CD14-positive monocyte (primary cell): Measurements from ENCODE around the gene MPST. TPM values are rescaled to one million over a fixed set of nuclear protein-coding genes. Genes with fewer than 3 reads are reported as not detected.
"Not testable (repeated sequence)": the region's sequence is repeated elsewhere in the genome, so short reads cannot be mapped to it uniquely, and the experiment has no call there.

Source experiments
- DNase-seq, 3 donors: peaks; one replicate each; pipeline ENCODE4 v3.0.0-alpha.2; 2011 to 2022
- H2AFZ ChIP-seq: 2 replicates; pipeline ENCODE4 v1.6.0; 2012; ENCODE audit warnings: mild to moderate bottlenecking, low read depth, low read length, inconsistent platforms; ENCODE audit not compliant: insufficient read depth, poor library complexity, severe bottlenecking
- H3K27ac ChIP-seq, 2 donors: 1 replicate in 1 of 2; 2 replicates in 1 of 2; pipeline ENCODE4 v1.5.1; 2012 to 2013; ENCODE audit warnings: low read length in 2 of 2, control low read depth in 1 of 2, inconsistent platforms in 1 of 2, low read depth in 1 of 2, mild to moderate bottlenecking in 1 of 2
- H3K27me3 ChIP-seq, 2 donors: one replicate each; pipeline versions ENCODE4 v1.6.0 to v1.6.1; 2011 to 2013; ENCODE audit warnings: low read length in 2 of 2; ENCODE audit not compliant: control insufficient read depth in 2 of 2, insufficient read depth in 2 of 2
- H3K36me3 ChIP-seq, 2 donors: replicated peaks in 1 of 2; 1 replicate in 1 of 2; 2 replicates in 1 of 2; pipeline versions ENCODE4 v1.5.1 to v1.6.1; 2012 to 2013; ENCODE audit warnings: low read length in 2 of 2, control low read depth in 1 of 2, inconsistent platforms in 1 of 2, mild to moderate bottlenecking in 1 of 2; ENCODE audit not compliant: insufficient read depth in 2 of 2, control insufficient read depth in 1 of 2
- H3K4me1 ChIP-seq, 2 donors: 1 replicate in 1 of 2; 2 replicates in 1 of 2; pipeline versions ENCODE4 v1.5.1 to v1.6.1; 2012 to 2013; ENCODE audit warnings: low read length in 2 of 2, control low read depth in 1 of 2, inconsistent platforms in 1 of 2, mild to moderate bottlenecking in 1 of 2, moderate library complexity in 1 of 2; ENCODE audit not compliant: insufficient read depth in 2 of 2, control insufficient read depth in 1 of 2
- H3K4me2 ChIP-seq: replicated peaks from 2 replicates; pipeline ENCODE3; 2012; ENCODE audit warnings: low read length, moderate library complexity, mild to moderate bottlenecking; ENCODE audit not compliant: poor library complexity, severe bottlenecking; ENCODE audit errors: extremely low read depth
- H3K4me3 ChIP-seq, 3 experiments: fragments of 200-600 bp in 1 of 3; sonication (generic) in 1 of 3; replicated peaks in 1 of 3; 1 replicate in 2 of 3; 2 replicates in 1 of 3; pipeline ENCODE4 v1.5.1; 2011 to 2013; ENCODE audit warnings: low read length in 3 of 3, mild to moderate bottlenecking in 3 of 3, control low read depth in 2 of 3, low read depth in 2 of 3, inconsistent platforms in 1 of 3, moderate library complexity in 1 of 3
- H3K79me2 ChIP-seq: 2 replicates; pipeline ENCODE4 v1.6.0; 2012; ENCODE audit warnings: mild to moderate bottlenecking, control low read depth, inconsistent platforms, low read length, moderate library complexity; ENCODE audit not compliant: insufficient read depth
- H3K9ac ChIP-seq: 2 replicates; pipeline ENCODE4 v1.6.0; 2017; ENCODE audit warnings: low read length, mild to moderate bottlenecking; ENCODE audit not compliant: insufficient read depth, poor library complexity, severe bottlenecking
- H3K9me3 ChIP-seq, 2 donors: replicated peaks in 1 of 2; 1 replicate in 1 of 2; 2 replicates in 1 of 2; pipeline versions ENCODE4 v1.5.1 to v1.6.1; 2012 to 2013; ENCODE audit warnings: low read length in 2 of 2, control low read depth in 1 of 2; ENCODE audit not compliant: control insufficient read depth in 1 of 2, insufficient read depth in 1 of 2
- H4K20me1 ChIP-seq: 2 replicates; pipeline ENCODE4 v1.6.0; 2012; ENCODE audit warnings: mild to moderate bottlenecking, low read length, control low read depth, moderate library complexity; ENCODE audit not compliant: insufficient read depth
- H3K27ac Mint-ChIP-seq, 7 donors: one replicate each; pipeline ENCODE4 v1.8.0; 2020; ENCODE audit warnings: mild to moderate bottlenecking in 7 of 7, mixed read lengths in 7 of 7, moderate library complexity in 6 of 7, inconsistent platforms in 2 of 7
- H3K27me3 Mint-ChIP-seq, 3 donors: one replicate each; pipeline ENCODE4 v1.8.0; 2021 to 2022; ENCODE audit warnings: low read depth in 3 of 3, mild to moderate bottlenecking in 3 of 3, mixed read lengths in 3 of 3, moderate library complexity in 3 of 3, inconsistent platforms in 1 of 3
- H3K36me3 Mint-ChIP-seq, 2 donors: one replicate each; pipeline ENCODE4 v1.8.0; 2020; ENCODE audit warnings: mixed read lengths in 2 of 2, inconsistent platforms in 1 of 2, mild to moderate bottlenecking in 1 of 2
- H3K4me1 Mint-ChIP-seq: one replicate; pipeline ENCODE4 v1.8.0; 2020; ENCODE audit warnings: mild to moderate bottlenecking, mixed read lengths
- H3K4me3 Mint-ChIP-seq, 2 donors: one replicate each; pipeline ENCODE4 v1.8.0; 2020; ENCODE audit warnings: mild to moderate bottlenecking in 2 of 2, mixed read lengths in 2 of 2, moderate library complexity in 1 of 2
- H3K9me3 Mint-ChIP-seq, 7 donors: one replicate each; pipeline ENCODE4 v1.8.0; 2020 to 2022; ENCODE audit warnings: mixed read lengths in 7 of 7, mild to moderate bottlenecking in 6 of 7, moderate library complexity in 6 of 7, inconsistent platforms in 2 of 7
- WGBS: methylation state at CpG from one replicate; pipeline ENCODE4 v1.1.5; 2013; ENCODE audit warnings: missing lambda C conversion rate; ENCODE audit not compliant: insufficient coverage; 5-methylcytosine and 5-hydroxymethylcytosine counted together
- intact Hi-C, 2 donors: fragments of 100-400 bp; cut with micrococcal nuclease; formaldehyde crosslinking; loops; one replicate each; pipeline versions ENCODE4 v1.15.0 to v1.15.1; 2023
- polyA plus RNA-seq, 3 donors: library from polyadenylated mRNA; depleted of rRNA in 1 of 3; unstranded in 2 of 3; stranded (reverse) in 1 of 3; fragments of 300-500 nt in 2 of 3; fragments of >200 nt in 1 of 3; fragmentation: Illumina TruSeq in 2 of 3; gene quantifications; 1 replicate in 2 of 3; 2 replicates in 1 of 3; pipeline ENCODE4 v1.2.3, GENCODE V29; 2012 to 2021
- TF ChIP-seq, protein P1 (sequence below): fragments of 200-600 bp; IDR thresholded peaks from one replicate; pipeline ENCODE4 v1.8.0; 2022; ENCODE audit warnings: antibody characterized with exemption, mild to moderate bottlenecking

The MPST gene
- polyA plus RNA-seq, 3 donors, result 27.9 to 53.7 (median 51.2) TPM

DNA sequence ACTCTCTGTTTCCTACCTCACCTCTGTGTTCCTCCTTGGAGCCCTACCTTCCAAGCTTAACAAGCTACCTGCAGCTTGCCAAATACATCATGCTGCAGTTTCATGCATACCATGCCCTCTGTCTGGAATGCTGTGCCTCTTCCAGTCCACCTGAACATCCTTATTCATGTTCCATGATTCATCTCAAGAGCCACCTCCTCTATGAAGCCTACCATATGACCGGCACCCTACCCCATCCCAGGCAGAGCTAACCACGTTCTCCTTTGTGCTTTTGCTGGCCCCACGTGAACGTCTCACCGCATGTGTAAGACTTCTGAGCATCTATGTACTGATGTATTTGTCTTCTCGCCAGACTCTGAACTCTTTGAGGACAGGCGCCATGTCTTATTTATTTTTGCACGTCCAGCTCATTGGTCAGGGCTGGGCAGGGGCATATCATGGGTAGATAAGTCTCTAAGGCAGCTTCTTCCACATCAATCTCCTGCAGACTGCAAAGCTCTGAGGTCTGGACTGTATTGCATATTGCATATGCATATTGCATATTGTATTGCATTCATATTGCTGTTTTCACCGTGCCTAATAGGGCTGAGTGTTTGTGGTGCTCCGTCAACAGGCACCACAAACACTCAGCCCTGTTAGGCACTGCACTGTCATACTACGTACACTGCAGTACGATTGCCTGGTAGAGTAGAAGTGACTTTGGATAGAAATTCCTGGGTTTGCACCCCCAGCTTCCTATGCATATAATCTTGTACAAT lies 31.3 kb upstream of the MPST start:
- no peak overlapping the region for H3K4me3 ChIP-seq
- Mint-ChIP-seq H3K4me1 (peaks cover 7% of the 10 kb centered on the region), H3K27ac (no peak overlapping the region), H3K27me3 (peaks cover 8 to 30% (median 18%) of the 10 kb centered on the region in 3 donors), H3K4me3 (no peak overlapping the region), H3K9me3 (peaks cover 3 to 14% (median 11%) of the 10 kb centered on the region in 7 donors), H3K36me3 (no peaks in the 10 kb centered on the region)
- H3K27me3 ChIP-seq, result peaks cover 3 to 18% of the 10 kb centered on the region in 2 donors
- DNase-seq, result no peak
- peaks cover 5 to 9% of the 10 kb centered on the region in 2 donors for H3K4me1 ChIP-seq
- 78% methylated on average over 4 of the region's 12 CpGs for WGBS
- H3K9ac ChIP-seq, result no peak overlapping the region
- TF ChIP-seq, protein P1, sequence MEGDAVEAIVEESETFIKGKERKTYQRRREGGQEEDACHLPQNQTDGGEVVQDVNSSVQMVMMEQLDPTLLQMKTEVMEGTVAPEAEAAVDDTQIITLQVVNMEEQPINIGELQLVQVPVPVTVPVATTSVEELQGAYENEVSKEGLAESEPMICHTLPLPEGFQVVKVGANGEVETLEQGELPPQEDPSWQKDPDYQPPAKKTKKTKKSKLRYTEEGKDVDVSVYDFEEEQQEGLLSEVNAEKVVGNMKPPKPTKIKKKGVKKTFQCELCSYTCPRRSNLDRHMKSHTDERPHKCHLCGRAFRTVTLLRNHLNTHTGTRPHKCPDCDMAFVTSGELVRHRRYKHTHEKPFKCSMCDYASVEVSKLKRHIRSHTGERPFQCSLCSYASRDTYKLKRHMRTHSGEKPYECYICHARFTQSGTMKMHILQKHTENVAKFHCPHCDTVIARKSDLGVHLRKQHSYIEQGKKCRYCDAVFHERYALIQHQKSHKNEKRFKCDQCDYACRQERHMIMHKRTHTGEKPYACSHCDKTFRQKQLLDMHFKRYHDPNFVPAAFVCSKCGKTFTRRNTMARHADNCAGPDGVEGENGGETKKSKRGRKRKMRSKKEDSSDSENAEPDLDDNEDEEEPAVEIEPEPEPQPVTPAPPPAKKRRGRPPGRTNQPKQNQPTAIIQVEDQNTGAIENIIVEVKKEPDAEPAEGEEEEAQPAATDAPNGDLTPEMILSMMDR, result no peak
- no peak overlapping the region for H3K27ac ChIP-seq
- H3K9me3 ChIP-seq, result peaks cover 7 to 10% of the 10 kb centered on the region in 2 donors
- intact Hi-C loops, result no loop called here
- no peaks in the 10 kb centered on the region for H3K79me2 ChIP-seq
- H3K4me2 ChIP-seq, result no peak overlapping the region
- no peaks in the 10 kb centered on the region for H3K36me3 ChIP-seq
- no peak overlapping the region for H2AFZ ChIP-seq
- H4K20me1 ChIP-seq, result no peaks in the 10 kb centered on the region

DNA sequence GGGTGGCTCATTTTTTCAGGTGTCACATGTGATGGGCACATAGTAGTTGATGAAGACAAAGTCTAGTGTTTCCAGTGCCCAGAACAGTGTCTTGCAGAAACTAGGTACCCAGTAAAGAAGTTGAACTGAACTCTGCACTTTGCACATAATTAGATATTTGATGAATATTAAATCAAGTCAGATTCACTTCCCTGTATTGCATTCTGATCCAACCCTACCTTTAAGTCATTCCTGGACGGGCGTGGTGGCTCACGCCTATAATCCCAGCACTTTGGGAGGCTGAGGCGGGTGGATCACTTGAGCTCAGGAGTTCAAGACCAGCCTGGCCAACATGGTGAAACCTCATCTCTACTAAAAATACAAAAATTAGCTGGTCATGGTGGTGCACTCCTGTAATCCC lies 30.5 kb upstream of the MPST start:
- H3K4me2 ChIP-seq, H2AFZ ChIP-seq, H3K4me1 Mint-ChIP-seq, H3K27ac ChIP-seq, intact Hi-C loops, H3K9ac ChIP-seq, H3K4me1 ChIP-seq, H3K4me3 Mint-ChIP-seq, H3K36me3 ChIP-seq, H4K20me1 ChIP-seq, H3K79me2 ChIP-seq, H3K36me3 Mint-ChIP-seq, H3K27ac Mint-ChIP-seq, H3K4me3 ChIP-seq, DNase-seq: not testable (repeated sequence)
- 100% methylated on average over 4 of the region's 4 CpGs for WGBS
- peaks cover 3 to 18% of the 10 kb centered on the region in 2 donors for H3K27me3 ChIP-seq
- peaks cover 8 to 35% (median 16%) of the 10 kb centered on the region in 3 donors for H3K27me3 Mint-ChIP-seq
- H3K9me3 Mint-ChIP-seq, result peaks cover 3 to 14% (median 11%) of the 10 kb centered on the region in 7 donors
- H3K9me3 ChIP-seq, result peaks cover 7 to 10% of the 10 kb centered on the region in 2 donors
